Measurements from ENCODE around the gene TMPRSS11A. TPM values are rescaled to one million over a fixed set of nuclear protein-coding genes. Genes with fewer than 3 reads are reported as not detected.

Gene TMPRSS11A
- total and polyA plus RNA-seq, 11 donors: not detected

GRCh38 chr4:67896421-67897065 lies 66.8 kb downstream of the TMPRSS11A start:
- intact Hi-C loops (cut with DNase I): no loop called here
- WGBS, 4 donors: 95 to 99% (median 96%) methylated on average over 18 to 26 of the region's 26 CpGs
- H3K4me3 ChIP-seq: no peak overlapping the region
- H3K27me3 ChIP-seq: no peaks in the 10 kb centered on the region
- no peaks in the 10 kb centered on the region for H3K36me3 ChIP-seq
- TF ChIP-seq, protein P1, sequence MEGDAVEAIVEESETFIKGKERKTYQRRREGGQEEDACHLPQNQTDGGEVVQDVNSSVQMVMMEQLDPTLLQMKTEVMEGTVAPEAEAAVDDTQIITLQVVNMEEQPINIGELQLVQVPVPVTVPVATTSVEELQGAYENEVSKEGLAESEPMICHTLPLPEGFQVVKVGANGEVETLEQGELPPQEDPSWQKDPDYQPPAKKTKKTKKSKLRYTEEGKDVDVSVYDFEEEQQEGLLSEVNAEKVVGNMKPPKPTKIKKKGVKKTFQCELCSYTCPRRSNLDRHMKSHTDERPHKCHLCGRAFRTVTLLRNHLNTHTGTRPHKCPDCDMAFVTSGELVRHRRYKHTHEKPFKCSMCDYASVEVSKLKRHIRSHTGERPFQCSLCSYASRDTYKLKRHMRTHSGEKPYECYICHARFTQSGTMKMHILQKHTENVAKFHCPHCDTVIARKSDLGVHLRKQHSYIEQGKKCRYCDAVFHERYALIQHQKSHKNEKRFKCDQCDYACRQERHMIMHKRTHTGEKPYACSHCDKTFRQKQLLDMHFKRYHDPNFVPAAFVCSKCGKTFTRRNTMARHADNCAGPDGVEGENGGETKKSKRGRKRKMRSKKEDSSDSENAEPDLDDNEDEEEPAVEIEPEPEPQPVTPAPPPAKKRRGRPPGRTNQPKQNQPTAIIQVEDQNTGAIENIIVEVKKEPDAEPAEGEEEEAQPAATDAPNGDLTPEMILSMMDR (IDR thresholded peaks at IDR 0.05): no peak
- no peak for TF ChIP-seq POLR2A (IDR thresholded peaks at IDR 0.05)
- no peak for DNase-seq
- H3K9me3 ChIP-seq: no peaks in the 10 kb centered on the region
- no peak overlapping the region for H3K27ac ChIP-seq
- ATAC-seq: no peak
- no peaks in the 10 kb centered on the region for H3K4me1 ChIP-seq

- Histone ChIP-seq H3K36me3 (no peaks in the 10 kb centered on the region), H3K4me1 (no peaks in the 10 kb centered on the region), H3K27ac (no peak overlapping the region), H3K4me3 (no peak overlapping the region), H3K27me3 (no peaks in the 10 kb centered on the region), H3K9me3 (no peaks in the 10 kb centered on the region)
- WGBS, 4 donors: 74 to 81% (median 78%) methylated on average over 1 of the region's 1 CpG
- ATAC-seq (no peak), DNase-seq (no peak)
- TF ChIP-seq, protein P1 (IDR thresholded peaks at IDR 0.05): no peak
- TF ChIP-seq POLR2A (IDR thresholded peaks at IDR 0.05): no peak
- intact Hi-C loops (cut with DNase I): no loop called here
These were observed 68.6 kb downstream of the TMPRSS11A start for GRCh38 chr4:67894659-67895058.

DNA sequence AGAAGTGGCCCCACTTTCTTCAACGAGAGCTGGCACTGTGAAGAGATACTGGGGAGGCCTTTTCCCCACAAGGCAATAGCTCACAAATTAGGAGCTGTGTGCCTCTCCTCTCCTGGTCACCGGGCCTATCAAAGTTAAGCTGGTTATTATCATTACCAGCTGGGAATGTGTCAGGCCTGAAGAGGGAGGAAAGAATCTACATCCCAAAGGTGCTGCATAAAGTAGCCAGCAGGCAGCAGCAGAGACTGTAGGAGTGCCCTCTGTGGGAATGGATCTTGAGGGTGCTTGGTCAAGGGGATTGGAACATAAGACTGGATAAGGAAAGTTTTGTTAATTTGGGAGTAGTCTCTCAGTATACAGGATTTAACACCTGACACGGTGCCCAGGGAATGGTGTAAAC lies 70.4 kb downstream of the TMPRSS11A start:
- ATAC-seq: no peak
- H3K4me3 ChIP-seq: no peak overlapping the region
- 38 to 48% (median 43%) methylated on average over 3 of the region's 3 CpGs for WGBS, 4 donors

GRCh38 chr4:67892253-67892652 lies 71.0 kb downstream of the TMPRSS11A start:
- no peaks in the 10 kb centered on the region for H3K36me3 ChIP-seq
- no peaks in the 10 kb centered on the region for H3K4me1 ChIP-seq
- no peak for TF ChIP-seq POLR2A (IDR thresholded peaks at IDR 0.05)
- TF ChIP-seq, protein P1 (IDR thresholded peaks at IDR 0.05): no peak
- DNase-seq: no peak
- intact Hi-C loops (cut with DNase I): no loop called here
- H3K4me3 ChIP-seq: no peak overlapping the region
- H3K27ac ChIP-seq: no peak overlapping the region
- 59 to 66% (median 64%) methylated on average over 2 of the region's 2 CpGs for WGBS, 4 donors
- no peak for ATAC-seq
- no peaks in the 10 kb centered on the region for H3K27me3 ChIP-seq
- H3K9me3 ChIP-seq: no peaks in the 10 kb centered on the region

More for the DNA sequence above, 70.4 kb downstream of the TMPRSS11A start:
- Histone ChIP-seq H3K27me3 (no peaks in the 10 kb centered on the region), H3K27ac (no peak overlapping the region), H3K9me3 (no peaks in the 10 kb centered on the region), H3K36me3 (no peaks in the 10 kb centered on the region), H3K4me1 (no peaks in the 10 kb centered on the region)
- DNase-seq: no peak
- intact Hi-C loops (cut with DNase I): no loop called here
- TF ChIP-seq POLR2A (IDR thresholded peaks at IDR 0.05): no peak
- TF ChIP-seq, protein P1 (IDR thresholded peaks at IDR 0.05): no peak

All from heart left ventricle (tissue), 16 donors.